ENCODE measurements around the gene LPP. TPM values are rescaled to one million over a fixed set of nuclear protein-coding genes. Genes with fewer than 3 reads are reported as not detected.
A peak's percentile ranks its signal among the peaks of the same experiment; 100 is the strongest.

The LPP gene
- total RNA-seq, 4 donors from 2014 or later = 207 to 592 (median 406) TPM

GRCh38 chr3:188432802-188433520 lies 279.0 kb downstream of the LPP start:
- H3K27me3 ChIP-seq = no peaks in the 10 kb centered on the region
- H3K36me3 ChIP-seq = no peaks in the 10 kb centered on the region
- H3K27ac ChIP-seq = peak overlapping the region in 3 of 4 donors; percentile 4 to 75 (median 32)
- WGBS, 2 donors (ENCODE audit: low coverage in 1 of 2) = 36 to 42% methylated on average over 6 of the region's 6 CpGs
- peaks cover 13 to 56% (median 32%) of the 10 kb centered on the region in 4 donors for H3K4me1 ChIP-seq
- intact Hi-C loops (cut with DNase I; ENCODE audit: low total_unique reads) = no loop called here
- in situ Hi-C loops (cut with MboI; ENCODE audit: low pct_ligation_motif_present in 1 of 4, low pct_unique_long_range_greater_than_20kb in 1 of 4, low sequenced_read_pairs in 3 of 4) = no loop called here
- TF ChIP-seq CTCF (IDR thresholded peaks at IDR 0.05) (no peak), POLR2AphosphoS5 (IDR thresholded peaks at IDR 0.05) (no peak), EP300 (IDR thresholded peaks at IDR 0.05; ENCODE audit: low read depth) (no peak), POLR2A (IDR thresholded peaks at IDR 0.05) (no peak)
- no peaks in the 10 kb centered on the region for H3K9me3 ChIP-seq
- no peak for DNase-seq
- no peak overlapping the region for H3K4me3 ChIP-seq

GRCh38 chr3:188433521-188434150 lies 279.7 kb downstream of the LPP start:
- Histone ChIP-seq H3K27me3 (no peaks in the 10 kb centered on the region), H3K4me3 (no peak overlapping the region), H3K36me3 (no peaks in the 10 kb centered on the region), H3K9me3 (no peaks in the 10 kb centered on the region), H3K27ac (peak overlapping the region in 2 of 4 donors; percentile 32 to 75), H3K4me1 (peaks cover 13 to 54% (median 33%) of the 10 kb centered on the region in 4 donors)
- WGBS, 2 donors (ENCODE audit: low coverage in 1 of 2) = 73 to 77% methylated on average over 5 of the region's 5 CpGs
- no peak for DNase-seq
- intact Hi-C loops (cut with DNase I; ENCODE audit: low total_unique reads) = no loop called here
- in situ Hi-C loops (cut with MboI; ENCODE audit: low pct_ligation_motif_present in 1 of 4, low pct_unique_long_range_greater_than_20kb in 1 of 4, low sequenced_read_pairs in 3 of 4) = no loop called here
- TF ChIP-seq CTCF (IDR thresholded peaks at IDR 0.05) (no peak), EP300 (IDR thresholded peaks at IDR 0.05; ENCODE audit: low read depth) (no peak), POLR2A (IDR thresholded peaks at IDR 0.05) (no peak), POLR2AphosphoS5 (IDR thresholded peaks at IDR 0.05) (no peak)

- Histone ChIP-seq H3K4me1 (peaks cover 13 to 55% (median 33%) of the 10 kb centered on the region in 4 donors), H3K27ac (peak overlapping the region in 1 of 4 donors; percentile 6), H3K9me3 (no peaks in the 10 kb centered on the region), H3K4me3 (no peak overlapping the region), H3K36me3 (no peaks in the 10 kb centered on the region), H3K27me3 (no peaks in the 10 kb centered on the region)
- DNase-seq = no peak
- in situ Hi-C loops (cut with MboI; ENCODE audit: low pct_ligation_motif_present in 1 of 4, low pct_unique_long_range_greater_than_20kb in 1 of 4, low sequenced_read_pairs in 3 of 4) (no loop called here), intact Hi-C loops (cut with DNase I; ENCODE audit: low total_unique reads) (no loop called here)
- TF ChIP-seq POLR2A (IDR thresholded peaks at IDR 0.05) (no peak), EP300 (IDR thresholded peaks at IDR 0.05; ENCODE audit: low read depth) (no peak), CTCF (IDR thresholded peaks at IDR 0.05) (no peak), POLR2AphosphoS5 (IDR thresholded peaks at IDR 0.05) (no peak)
- WGBS, 2 donors (ENCODE audit: low coverage in 1 of 2) = 85 to 90% methylated on average over 3 of the region's 3 CpGs
These were observed 280.6 kb downstream of the LPP start for GRCh38 chr3:188434594-188434993.

GRCh38 chr3:188435266-188435665 lies 281.3 kb downstream of the LPP start:
- H3K27me3 ChIP-seq = no peaks in the 10 kb centered on the region
- no peak overlapping the region for H3K4me3 ChIP-seq
- TF ChIP-seq POLR2A (IDR thresholded peaks at IDR 0.05) (no peak), CTCF (IDR thresholded peaks at IDR 0.05) (no peak), POLR2AphosphoS5 (IDR thresholded peaks at IDR 0.05) (no peak), EP300 (IDR thresholded peaks at IDR 0.05; ENCODE audit: low read depth) (no peak)
- H3K36me3 ChIP-seq = no peaks in the 10 kb centered on the region
- H3K27ac ChIP-seq = no peak overlapping the region
- peaks cover 13 to 55% (median 33%) of the 10 kb centered on the region in 4 donors for H3K4me1 ChIP-seq
- H3K9me3 ChIP-seq = no peaks in the 10 kb centered on the region
- intact Hi-C loops (cut with DNase I; ENCODE audit: low total_unique reads) (no loop called here), in situ Hi-C loops (cut with MboI; ENCODE audit: low pct_ligation_motif_present in 1 of 4, low pct_unique_long_range_greater_than_20kb in 1 of 4, low sequenced_read_pairs in 3 of 4) (no loop called here)
- WGBS, 2 donors (ENCODE audit: low coverage in 1 of 2) = 41 to 44% methylated on average over 1 of the region's 1 CpG
- DNase-seq = no peak
